K562 (cell line): ENCODE measurements around the gene IL15RA. TPM values are rescaled to one million over a fixed set of nuclear protein-coding genes. Genes with fewer than 3 reads are reported as not detected.

ENCODE experiments used
- COPS2 ChIP-seq: fragments of 450-650 bp; conservative IDR thresholded peaks from 2 replicates; pipeline ENCODE4 v1.6.1; 2016; ENCODE audit warnings: mild to moderate bottlenecking, moderate library complexity
- CUX1 ChIP-seq: fragments of 200-800 bp; sonication (Bioruptor generic); IDR thresholded peaks from 2 replicates; pipeline ENCODE4 v1.6.1; 2016; ENCODE audit warnings: missing genetic modification characterization, missing compliant biosample characterization
- ETV1 ChIP-seq: fragments of 450-650 bp; conservative IDR thresholded peaks from 2 replicates; pipeline ENCODE4 v1.6.1; 2016; ENCODE audit warnings: missing genetic modification characterization, control low read depth, low read depth, missing compliant biosample characterization
- MEF2A ChIP-seq: IDR thresholded peaks from 2 replicates; pipeline ENCODE4 v1.6.1; 2011; ENCODE audit warnings: low read depth, mild to moderate bottlenecking, low read length, moderate library complexity; ENCODE audit not compliant: control insufficient read depth
- MYC ChIP-seq, 2 experiments: fragments of 250-450 bp in 1 of 2; sonication (Bioruptor Pico) in 1 of 2; IDR thresholded peaks; 2 replicates each; pipeline versions ENCODE4 v1.5.1 to v1.6.1; 2012 to 2021; ENCODE audit warnings: low read depth in 2 of 2, borderline replicate concordance in 1 of 2, improper control_type of control experiment in 1 of 2, low read length in 1 of 2, mild to moderate bottlenecking in 1 of 2, moderate library complexity in 1 of 2
- RBM17 ChIP-seq: fragments of 200-400 bp; formaldehyde crosslinking; IDR thresholded peaks from 2 replicates; pipeline ENCODE4 v1.6.1; 2017; ENCODE audit warnings: low read depth, mild to moderate bottlenecking, low read length, borderline replicate concordance
- SIN3A ChIP-seq, 2 experiments: fragments of 150-350 bp in 1 of 2; IDR thresholded peaks; 2 replicates each; pipeline ENCODE4 v1.6.1; 2011 to 2016; ENCODE audit warnings: borderline replicate concordance in 2 of 2, low read depth in 2 of 2, low read length in 2 of 2, mild to moderate bottlenecking in 2 of 2, moderate library complexity in 2 of 2; ENCODE audit not compliant: control insufficient read depth in 1 of 2
- TAF9B ChIP-seq: fragments of 450-650 bp; IDR thresholded peaks from 2 replicates; pipeline ENCODE4 v1.6.1; 2018; ENCODE audit warnings: mild to moderate bottlenecking; ENCODE audit not compliant: partially characterized antibody
- ZBTB49 ChIP-seq: sonication (generic); formaldehyde crosslinking; IDR thresholded peaks from 2 replicates; pipeline ENCODE4 v1.8.0; 2022; ENCODE audit warnings: missing genetic modification reagents, mild to moderate bottlenecking, borderline replicate concordance
- ZFP91 ChIP-seq: sonication (generic); formaldehyde crosslinking; IDR thresholded peaks from 2 replicates; pipeline ENCODE4 v1.8.0; 2022; ENCODE audit warnings: mild to moderate bottlenecking, missing genetic modification reagents
- ZNF311 ChIP-seq: fragments of 250-450 bp; sonication (Bioruptor Pico); IDR thresholded peaks from 2 replicates; pipeline ENCODE4 v1.4.0; 2020; ENCODE audit warnings: mild to moderate bottlenecking, moderate library complexity
- ZNF589 ChIP-seq: fragments of 200-800 bp; sonication (Bioruptor generic); IDR thresholded peaks from 2 replicates; pipeline ENCODE4 v1.6.1; 2016; ENCODE audit warnings: low read depth, missing genetic modification characterization, missing compliant biosample characterization
- ZNF639 ChIP-seq, 2 experiments: fragments of 200-800 bp in 1 of 2; sonication (Bioruptor generic) in 1 of 2; sonication (generic) in 1 of 2; formaldehyde crosslinking in 1 of 2; IDR thresholded peaks in 1 of 2; conservative IDR thresholded peaks in 1 of 2; 2 replicates each; pipeline versions ENCODE4 v1.5.0 to v1.6.1; 2016 to 2020; ENCODE audit warnings: missing compliant biosample characterization in 1 of 2, missing genetic modification characterization in 1 of 2, missing genetic modification reagents in 1 of 2
- polyA plus RNA-seq, 8 experiments: library from polyadenylated mRNA; depleted of rRNA in 4 of 8; stranded (reverse) in 5 of 8; unstranded in 3 of 8; fragments of >200 nt; fragmentation: Nextera tagmentation in 2 of 8; fragmentation: Illumina TruSeq in 1 of 8; extraction: Ambion mirVana in 2 of 8; extraction: Trizol in 1 of 8; gene quantifications; 2 replicates each; pipeline versions ENCODE4 v1.2.1 to v1.2.3, GENCODE V29; 2011 to 2014; ENCODE audit warnings: inconsistent platforms in 1 of 8, missing spikeins in 1 of 8
- total RNA-seq, 7 experiments: library from RNA; depleted of rRNA in 6 of 7; stranded (reverse); fragments of >200 nt in 6 of 7; fragmentation: Illumina TruSeq in 2 of 7; extraction: Trizol in 2 of 7; gene quantifications; 2 replicates each; pipeline versions ENCODE4 v1.2.1 to v1.2.3, GENCODE V29; 2011 to 2021; ENCODE audit warnings: low replicate concordance in 1 of 7

IL15RA gene
- total and polyA plus RNA-seq, 9 of the 15 experiments (the other 6 are each of a cell fraction or from before 2014, with no cell fraction given): 1.2 to 11.7 (median 8.0) TPM

GRCh38 chr10:5960070-5960972 lies 17.0 kb downstream of the IL15RA start (continued):
- no peak for TF ChIP-seq RBM17
- no peak for TF ChIP-seq MYC (IDR thresholded peaks at IDR 0.05; ENCODE audit: low read depth, low read length)
- no peak for TF ChIP-seq MYC (CRISPR knock-in tag; IDR thresholded peaks at IDR 0.05; ENCODE audit: borderline replicate concordance, low read depth)
- TF ChIP-seq MEF2A: no peak
- no peak for TF ChIP-seq ZNF311 (CRISPR knock-in tag)
- TF ChIP-seq ZFP91 (CRISPR knock-in tag): no peak
- no peak for TF ChIP-seq ZBTB49
- TF ChIP-seq COPS2: no peak
- TF ChIP-seq CUX1 (CRISPR knock-in tag): no peak
- TF ChIP-seq SIN3A (IDR thresholded peaks at IDR 0.05; ENCODE audit: borderline replicate concordance in 2 of 2, control insufficient read depth in 1 of 2, low read depth in 2 of 2, low read length in 2 of 2): no peak
- TF ChIP-seq ZNF639 (CRISPR knock-in tag; conservative IDR thresholded peaks at IDR 0.05 in 1 of 2, IDR thresholded peaks at IDR 0.05 in 1 of 2): peak in 1 of 2 experiments; percentile 20; a peak in 1 of 4 replicates
- no peak for TF ChIP-seq ETV1
- no peak for TF ChIP-seq ZNF589 (CRISPR knock-in tag)
- TF ChIP-seq TAF9B: no peak
